PFSK-1 (cell line): Measurements from ENCODE around the gene HOXA13.

Experiments
- FOXP2 ChIP-seq: optimal IDR thresholded peaks from 2 replicates; pipeline ENCODE3; 2011; ENCODE audit warnings: borderline replicate concordance, control low read depth, inconsistent platforms; ENCODE audit not compliant: insufficient read depth; ENCODE audit errors: extremely low read length, extremely low read depth
- POLR2AphosphoS5 ChIP-seq: IDR thresholded peaks from 2 replicates; pipeline ENCODE4 v1.6.1; 2012; ENCODE audit warnings: low read depth, mild to moderate bottlenecking, control low read depth, low read length, moderate library complexity
- REST ChIP-seq, 2 experiments: IDR thresholded peaks; 2 replicates each; pipeline versions ENCODE4 v1.6.1 to v1.8.0; 2011 to 2012; ENCODE audit warnings: low read depth in 2 of 2, low read length in 2 of 2, control low read depth in 1 of 2, inconsistent platforms in 1 of 2, mild to moderate bottlenecking in 1 of 2, moderate library complexity in 1 of 2; ENCODE audit not compliant: insufficient read depth in 1 of 2
- SIN3A ChIP-seq: IDR thresholded peaks from 2 replicates; pipeline ENCODE4 v1.6.1; 2012; ENCODE audit warnings: mild to moderate bottlenecking, low read length, moderate library complexity, borderline replicate concordance; ENCODE audit not compliant: insufficient read depth
- TAF1 ChIP-seq: IDR thresholded peaks from 2 replicates; pipeline ENCODE4 v1.6.1; 2012; ENCODE audit warnings: low read length, control low read depth, borderline replicate concordance; ENCODE audit not compliant: insufficient read depth

Gene HOXA13

GRCh38 chr7:27176962-27177794 lies 22.7 kb downstream of the HOXA13 start:
- TF ChIP-seq SIN3A (no peak), POLR2AphosphoS5 (no peak), TAF1 (no peak), FOXP2 (no peak), REST (IDR thresholded peaks at IDR 0.05; ENCODE audit: insufficient read depth in 1 of 2, low read depth in 2 of 2, low read length in 2 of 2) (no peak)

- no peak for TF ChIP-seq POLR2AphosphoS5
- TF ChIP-seq SIN3A: no peak
- no peak for TF ChIP-seq FOXP2
- no peak for TF ChIP-seq REST (IDR thresholded peaks at IDR 0.05; ENCODE audit: insufficient read depth in 1 of 2, low read depth in 2 of 2, low read length in 2 of 2)
- TF ChIP-seq TAF1: no peak
Observed at GRCh38 chr7:27176524-27176845, 23.4 kb downstream of the HOXA13 start.

- TF ChIP-seq SIN3A: no peak
- TF ChIP-seq TAF1: no peak
- no peak for TF ChIP-seq FOXP2
- TF ChIP-seq REST (IDR thresholded peaks at IDR 0.05; ENCODE audit: insufficient read depth in 1 of 2, low read depth in 2 of 2, low read length in 2 of 2): no peak
- TF ChIP-seq POLR2AphosphoS5: no peak
Observed at GRCh38 chr7:27175626-27176523, 24.0 kb downstream of the HOXA13 start.

GRCh38 chr7:27174874-27175625 lies 24.8 kb downstream of the HOXA13 start:
- TF ChIP-seq SIN3A (no peak), POLR2AphosphoS5 (no peak), FOXP2 (no peak), REST (IDR thresholded peaks at IDR 0.05; ENCODE audit: insufficient read depth in 1 of 2, low read depth in 2 of 2, low read length in 2 of 2) (no peak), TAF1 (no peak)
